Keratinocyte (primary cell): ENCODE results near the gene OPTC.

ENCODE experiments used
- CTCF ChIP-seq, 3 experiments: IDR thresholded peaks in 1 of 3; conservative IDR thresholded peaks in 1 of 3; optimal IDR thresholded peaks in 1 of 3; 2 replicates in 2 of 3; 3 replicates in 1 of 3; pipeline versions ENCODE3 to v1.5.1; 2011; ENCODE audit warnings: low read length in 3 of 3, mild to moderate bottlenecking in 3 of 3, moderate library complexity in 2 of 3, control low read depth in 1 of 3, inconsistent platforms in 1 of 3; ENCODE audit not compliant: insufficient read depth in 2 of 3; ENCODE audit errors: extremely low read depth in 1 of 3
- EZH2 ChIP-seq: IDR thresholded peaks from one replicate; pipeline ENCODE4 v1.6.1; 2012; ENCODE audit warnings: inconsistent platforms, mild to moderate bottlenecking, low read length, moderate library complexity

DNA sequence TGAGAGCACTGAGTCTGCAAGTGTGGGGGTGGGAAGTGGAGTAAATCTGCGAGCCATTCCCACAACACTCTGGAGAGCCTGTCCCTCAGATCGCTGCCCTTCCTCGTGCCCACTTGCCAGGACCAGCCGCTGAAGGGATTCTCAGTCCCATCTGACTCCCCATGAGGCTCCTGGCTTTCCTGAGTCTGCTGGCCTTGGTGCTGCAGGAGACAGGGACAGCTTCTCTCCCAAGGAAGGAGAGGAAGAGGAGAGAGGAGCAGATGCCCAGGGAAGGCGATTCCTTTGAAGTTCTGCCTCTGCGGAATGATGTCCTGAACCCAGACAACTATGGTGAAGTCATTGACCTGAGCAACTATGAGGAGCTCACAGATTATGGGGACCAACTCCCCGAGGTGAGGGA, 1.9 kb downstream of the OPTC start:
- TF ChIP-seq CTCF (optimal IDR thresholded peaks at IDR 0.05 in 1 of 3, IDR thresholded peaks at IDR 0.05 in 1 of 3, conservative IDR thresholded peaks at IDR 0.05 in 1 of 3; ENCODE audit: extremely low read depth in 1 of 3, insufficient read depth in 2 of 3, low read length in 3 of 3) (no peak), EZH2 (no peak)
